ENCODE data around the gene MEI4.

The MEI4 gene

GRCh38 chr6:77762386-77762785 is 109.5 kb downstream of the MEI4 start:
- H3K4me3 ChIP-seq (ENCODE audit: low read depth, low read length), result no peak overlapping the region
- no peak for TF ChIP-seq CTCF (IDR thresholded peaks at IDR 0.05; ENCODE audit: insufficient read depth, low read length, missing control alignments)
- ChIA-PET CTCF (no interaction called here), POLR2A (no interaction called here)
- no peak for DNase-seq (ENCODE audit: low read depth, low spot score)

- DNase-seq (ENCODE audit: low read depth, low spot score), result no peak
- CTCF ChIA-PET, result no interaction called here
- no peak for TF ChIP-seq CTCF (IDR thresholded peaks at IDR 0.05; ENCODE audit: insufficient read depth, low read length, missing control alignments)
- POLR2A ChIA-PET, result no interaction called here
- H3K4me3 ChIP-seq (ENCODE audit: low read depth, low read length), result no peak overlapping the region
These were observed 110.3 kb downstream of the MEI4 start for GRCh38 chr6:77763124-77763523.

- ChIA-PET CTCF (no interaction called here), POLR2A (no interaction called here)
- DNase-seq (ENCODE audit: low read depth, low spot score), result no peak
- no peak for TF ChIP-seq CTCF (IDR thresholded peaks at IDR 0.05; ENCODE audit: insufficient read depth, low read length, missing control alignments)
- no peak overlapping the region for H3K4me3 ChIP-seq (ENCODE audit: low read depth, low read length)
These were observed 111.5 kb downstream of the MEI4 start for GRCh38 chr6:77764364-77764763.

- ChIA-PET CTCF (no interaction called here), POLR2A (no interaction called here)
- TF ChIP-seq CTCF (IDR thresholded peaks at IDR 0.05; ENCODE audit: insufficient read depth, low read length, missing control alignments), result no peak
- no peak overlapping the region for H3K4me3 ChIP-seq (ENCODE audit: low read depth, low read length)
- DNase-seq (ENCODE audit: low read depth, low spot score), result no peak
These were observed 120.5 kb downstream of the MEI4 start for GRCh38 chr6:77773157-77773822.

GRCh38 chr6:77774457-77774856 is 121.6 kb downstream of the MEI4 start:
- ChIA-PET POLR2A (no interaction called here), CTCF (no interaction called here)
- no peak for DNase-seq (ENCODE audit: low read depth, low spot score)
- H3K4me3 ChIP-seq (ENCODE audit: low read depth, low read length), result no peak overlapping the region
- no peak for TF ChIP-seq CTCF (IDR thresholded peaks at IDR 0.05; ENCODE audit: insufficient read depth, low read length, missing control alignments)

- POLR2A ChIA-PET, result no interaction called here
- TF ChIP-seq CTCF (IDR thresholded peaks at IDR 0.05; ENCODE audit: insufficient read depth, low read length, missing control alignments), result no peak
- H3K4me3 ChIP-seq (ENCODE audit: low read depth, low read length), result no peak overlapping the region
- no peak for DNase-seq (ENCODE audit: low read depth, low spot score)
- CTCF ChIA-PET, result no interaction called here
These were observed 123.6 kb downstream of the MEI4 start for GRCh38 chr6:77776441-77776840.
